ENCODE results near the gene B4GALT3.

B4GALT3 gene

DNA sequence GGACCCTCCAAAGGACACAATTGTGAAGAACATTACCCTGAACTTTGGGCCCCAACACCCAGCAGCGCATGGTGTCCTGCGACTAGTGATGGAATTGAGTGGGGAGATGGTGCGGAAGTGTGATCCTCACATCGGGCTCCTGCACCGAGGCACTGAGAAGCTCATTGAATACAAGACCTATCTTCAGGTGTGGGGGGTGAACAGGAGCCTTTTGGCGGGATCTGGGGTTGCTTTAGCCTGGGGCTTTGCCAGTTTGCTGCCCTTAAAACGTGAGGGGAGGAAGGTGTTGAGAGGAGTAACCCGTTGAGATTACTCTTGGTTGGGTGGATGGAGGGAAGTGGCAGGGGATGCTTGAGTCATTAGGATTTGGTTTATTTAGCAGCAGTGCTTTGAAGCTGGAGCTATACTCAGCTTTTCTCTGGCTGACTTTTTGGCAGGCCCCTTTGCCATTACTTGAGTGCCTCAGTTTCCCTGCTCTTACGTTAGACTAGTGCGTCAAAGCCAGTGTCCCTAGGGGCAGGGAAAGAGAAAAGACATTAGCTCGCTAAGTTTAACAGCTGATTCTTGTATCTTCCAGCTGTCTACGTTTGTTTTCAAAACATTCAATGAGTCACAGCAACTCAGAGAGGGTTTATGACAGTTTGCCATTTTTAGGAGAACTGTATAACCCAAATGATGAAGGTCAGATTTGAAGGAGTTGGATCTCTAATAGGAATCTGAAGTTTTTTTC lies 29.3 kb upstream of the B4GALT3 start:
- no peak for DNase-seq (ENCODE audit: low spot score)

DNA sequence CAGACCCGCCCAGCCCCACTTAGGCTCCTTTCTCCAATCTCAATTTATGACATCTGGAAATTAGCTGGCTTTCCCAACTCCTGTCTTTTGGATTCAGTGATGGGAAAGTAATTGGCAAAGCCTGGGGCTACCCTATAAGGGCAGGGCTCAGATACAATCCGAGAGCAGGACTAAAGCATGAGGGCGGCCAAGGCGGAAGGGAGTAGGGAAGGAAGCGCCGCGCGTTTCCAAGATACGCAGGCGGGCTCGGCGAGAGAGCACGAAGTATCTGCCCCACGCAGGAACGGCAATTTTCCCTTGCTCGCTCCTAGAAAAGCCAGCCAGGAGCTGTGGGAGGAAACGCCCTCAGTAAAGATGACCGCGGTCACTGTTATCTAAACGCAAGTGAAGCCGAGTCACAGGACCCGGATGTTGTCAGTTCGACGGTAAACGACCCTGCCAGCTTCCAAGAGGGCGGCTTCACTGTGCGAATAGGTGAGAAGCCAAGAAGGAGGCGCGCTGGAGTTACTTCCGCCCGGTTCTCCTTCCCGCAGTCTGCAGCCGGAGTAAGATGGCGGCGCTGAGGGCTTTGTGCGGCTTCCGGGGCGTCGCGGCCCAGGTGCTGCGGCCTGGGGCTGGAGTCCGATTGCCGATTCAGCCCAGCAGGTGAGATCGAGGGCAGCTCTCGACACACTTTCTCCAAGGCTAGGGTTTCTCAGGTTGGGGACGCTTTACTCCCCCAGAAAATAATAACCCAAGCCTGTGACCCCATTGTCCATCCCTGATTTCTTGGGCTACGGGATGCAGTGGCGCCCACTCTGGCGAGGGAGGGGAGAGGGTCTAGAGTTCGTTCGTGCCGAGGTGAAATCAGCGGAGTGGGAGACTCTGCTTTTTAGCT lies 24.8 kb upstream of the B4GALT3 start, which contains the start of gene NDUFS2:
Gene NDUFS2 (plus strand): TSS at position 532 of the 877 bp plus-strand sequence. CDS start 19 bp downstream, at position 551.
- DNase-seq (ENCODE audit: low spot score) = peak; percentile 99

DNA sequence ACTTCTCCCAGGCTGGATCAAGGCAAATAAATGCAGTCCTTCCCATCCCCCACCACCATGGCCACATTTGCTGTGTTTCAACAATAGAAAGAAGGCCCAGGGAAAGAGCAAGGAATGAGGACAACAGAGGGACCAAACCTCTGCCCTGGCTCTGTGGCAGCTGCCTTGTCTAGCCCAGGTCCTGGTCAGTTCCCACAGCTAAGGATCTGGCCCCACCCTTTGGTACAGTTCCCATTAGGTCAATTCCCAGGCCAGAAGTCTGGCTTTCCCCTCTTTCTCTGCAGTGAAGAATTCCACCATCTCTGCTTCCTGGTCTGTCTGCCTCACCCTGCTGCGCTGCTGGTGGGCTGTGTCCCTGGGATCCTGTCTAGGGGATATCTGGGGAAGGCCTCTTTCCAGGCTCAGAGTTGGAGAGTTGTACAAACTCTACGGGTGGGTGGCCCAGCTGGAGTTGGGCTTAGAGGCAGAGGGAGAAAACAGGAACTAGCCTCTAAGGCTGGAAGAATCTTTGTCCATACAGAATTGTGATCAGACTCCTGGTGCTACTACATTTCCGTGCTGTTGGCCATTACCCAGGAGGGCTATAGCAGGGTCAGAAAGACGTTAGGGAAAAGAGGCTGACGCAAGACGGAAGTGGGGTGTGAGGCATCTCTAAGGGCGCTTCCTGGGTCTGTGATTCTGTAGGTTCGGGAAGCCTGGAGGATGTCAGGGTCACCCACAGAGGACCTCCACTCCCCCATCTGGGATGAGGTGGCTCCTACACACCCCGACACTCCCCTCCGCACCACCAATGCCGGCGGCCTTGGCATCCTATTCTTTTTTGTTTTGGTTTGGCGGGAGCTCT lies 23.9 kb upstream of the B4GALT3 start:
- no peak for DNase-seq (ENCODE audit: low spot score)

DNA sequence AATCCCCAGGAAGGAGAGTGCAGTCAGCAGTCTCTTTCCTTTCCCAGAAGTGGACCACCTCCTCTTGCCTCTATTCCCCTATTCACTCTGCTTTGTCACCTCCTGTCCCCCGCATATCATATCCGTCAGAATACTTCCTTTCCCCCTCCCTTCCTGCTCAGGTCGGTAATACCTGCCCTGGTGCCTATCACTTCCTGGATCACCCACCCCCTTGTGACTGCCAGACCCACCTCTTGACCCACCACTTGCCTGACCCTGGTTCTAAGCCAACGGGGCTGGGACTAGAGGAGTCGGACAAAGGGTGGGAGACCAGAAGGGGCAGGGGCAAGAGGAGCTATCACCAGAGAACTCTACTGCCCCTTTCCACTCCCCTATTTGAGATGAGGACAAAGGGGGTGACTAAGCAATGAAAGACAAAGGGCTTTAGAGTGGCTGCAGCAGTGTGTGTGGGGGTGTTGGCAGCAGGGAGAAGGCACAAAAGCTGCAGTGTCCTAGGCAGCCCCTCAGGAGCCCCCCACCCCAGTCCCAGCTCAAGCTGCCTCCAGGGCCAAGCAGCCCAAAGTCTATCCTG lies 23.2 kb upstream of the B4GALT3 start:
- DNase-seq (ENCODE audit: low spot score) = no peak

DNA sequence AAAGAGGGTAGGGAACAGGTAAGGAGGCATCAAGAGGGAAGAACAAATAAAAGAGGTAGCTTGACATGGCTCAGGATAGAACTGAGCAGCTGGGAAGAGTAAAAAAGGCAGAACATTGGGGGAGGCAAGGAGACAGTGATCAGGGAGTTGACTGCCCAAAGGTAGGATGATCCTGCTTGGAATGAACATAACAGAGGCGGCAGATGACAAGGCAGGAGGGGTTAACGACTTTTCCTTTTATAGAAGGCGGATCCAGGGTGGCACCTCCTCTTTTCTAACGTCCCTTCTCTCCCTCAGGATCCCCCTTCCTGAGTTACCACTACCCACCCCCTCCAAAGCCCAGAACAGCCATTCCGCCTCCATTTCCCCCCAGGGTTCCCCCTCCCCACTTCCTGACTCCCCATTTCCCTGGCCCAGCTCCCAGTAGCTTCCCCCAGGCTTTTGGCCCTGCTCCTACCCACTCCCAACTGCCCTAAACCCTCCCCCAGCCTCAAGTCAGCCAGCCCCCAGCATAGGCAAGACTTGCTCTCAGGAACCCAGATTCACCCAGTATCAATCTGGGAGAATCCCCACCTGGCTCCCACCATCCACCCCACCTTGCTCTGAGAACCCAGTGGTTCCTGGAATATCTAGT lies 22.3 kb upstream of the B4GALT3 start:
- no peak for DNase-seq (ENCODE audit: low spot score)

DNA sequence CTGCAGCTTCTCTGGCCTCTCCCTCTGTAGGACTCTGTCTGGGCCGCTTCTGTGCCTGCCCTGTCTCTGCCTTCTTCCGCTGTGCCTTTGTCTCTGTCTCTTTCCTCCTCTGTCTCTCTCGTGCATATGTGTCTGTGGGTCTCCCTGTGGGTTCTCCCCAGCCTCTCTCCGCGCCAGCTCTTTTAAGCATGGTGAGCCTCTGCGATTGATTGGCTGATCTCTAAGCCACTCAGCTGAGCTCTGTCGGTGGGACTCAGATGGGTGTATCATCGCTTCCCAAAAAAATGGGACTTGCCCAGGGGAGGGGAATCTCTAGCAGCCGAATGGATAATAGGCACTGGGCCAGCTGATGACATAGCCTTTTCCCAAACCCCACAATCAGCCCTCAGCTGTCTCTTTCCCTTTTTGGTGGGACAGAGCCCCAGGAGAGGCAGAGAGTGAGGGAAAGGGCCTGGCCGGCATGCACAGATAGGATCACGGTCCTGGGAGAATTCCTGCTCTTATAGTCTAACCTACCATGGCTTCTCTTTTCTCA lies 21.7 kb upstream of the B4GALT3 start, which contains the start of gene ADAMTS4:
Gene ADAMTS4 (minus strand): TSS at position 158 of the 535 bp plus-strand sequence. CDS start 427 bp downstream, outside the sequence.
- no peak for DNase-seq (ENCODE audit: low spot score)

DNA sequence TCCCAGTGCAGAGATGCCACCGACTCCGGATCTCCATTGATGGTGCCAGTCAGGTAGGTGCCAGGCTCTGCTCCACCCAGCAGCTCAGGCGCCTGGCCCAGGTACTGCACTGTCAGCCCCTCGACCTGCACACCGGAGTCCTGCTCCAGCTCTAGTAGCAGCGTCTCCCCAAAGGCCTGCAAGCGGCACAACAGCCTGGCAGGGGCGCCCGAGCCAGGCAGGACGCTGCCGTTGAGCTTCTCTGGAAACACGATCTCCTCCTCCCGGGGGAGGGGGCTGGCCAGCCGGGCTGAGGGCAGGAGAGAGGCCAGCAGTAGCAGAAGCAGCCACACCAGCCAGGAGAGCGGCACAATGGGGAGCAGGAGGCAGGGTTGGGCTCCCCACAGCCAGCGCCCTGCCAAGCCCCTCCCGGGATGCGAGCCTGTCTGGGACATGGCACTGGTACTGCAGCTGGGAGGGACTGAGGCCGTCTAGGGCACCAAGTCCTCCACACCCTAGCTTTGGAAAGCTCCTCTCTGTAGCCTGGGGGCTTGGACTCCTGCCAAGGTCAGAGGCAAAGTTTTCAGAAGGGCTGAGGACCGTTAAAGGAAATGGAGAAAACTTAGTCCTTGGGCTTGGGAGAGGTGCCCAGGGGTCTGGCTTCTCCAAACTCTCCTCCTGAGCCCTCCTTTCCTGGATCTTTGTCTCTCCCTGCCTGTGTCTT lies 21.0 kb upstream of the B4GALT3 start:
- DNase-seq (ENCODE audit: low spot score) = no peak

DNA sequence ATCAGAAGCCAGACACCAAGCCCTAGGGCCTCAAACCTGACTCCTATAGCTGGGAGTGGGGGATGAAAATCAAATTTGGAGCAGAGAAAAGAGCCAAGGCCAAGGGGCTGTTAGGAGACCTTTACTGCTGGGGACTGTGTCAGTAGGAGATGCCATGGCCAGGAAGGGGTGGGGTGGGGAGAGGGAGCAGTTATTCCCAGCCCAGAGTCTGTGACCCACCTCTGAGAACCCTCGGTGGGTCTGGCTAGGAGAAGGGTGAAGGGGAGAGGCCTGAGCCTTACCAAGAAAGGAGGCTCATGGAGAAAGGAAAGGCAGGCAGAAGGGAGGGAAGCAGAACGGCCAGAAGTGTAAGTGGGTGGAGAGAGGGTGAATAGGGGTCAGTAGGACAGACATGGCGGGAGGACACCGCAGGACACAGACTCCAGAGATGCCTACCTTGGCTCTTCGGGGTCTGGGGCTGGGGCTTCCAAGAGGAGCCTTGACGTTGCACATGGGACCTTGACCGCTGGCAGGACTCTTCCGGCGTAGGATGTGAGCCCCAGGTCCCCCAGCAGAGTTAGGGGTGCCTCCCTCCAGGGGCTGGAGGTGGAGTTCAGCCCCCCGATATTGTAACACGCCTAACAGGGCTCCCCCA lies 20.4 kb upstream of the B4GALT3 start:
- DNase-seq (ENCODE audit: low spot score) = no peak

DNA sequence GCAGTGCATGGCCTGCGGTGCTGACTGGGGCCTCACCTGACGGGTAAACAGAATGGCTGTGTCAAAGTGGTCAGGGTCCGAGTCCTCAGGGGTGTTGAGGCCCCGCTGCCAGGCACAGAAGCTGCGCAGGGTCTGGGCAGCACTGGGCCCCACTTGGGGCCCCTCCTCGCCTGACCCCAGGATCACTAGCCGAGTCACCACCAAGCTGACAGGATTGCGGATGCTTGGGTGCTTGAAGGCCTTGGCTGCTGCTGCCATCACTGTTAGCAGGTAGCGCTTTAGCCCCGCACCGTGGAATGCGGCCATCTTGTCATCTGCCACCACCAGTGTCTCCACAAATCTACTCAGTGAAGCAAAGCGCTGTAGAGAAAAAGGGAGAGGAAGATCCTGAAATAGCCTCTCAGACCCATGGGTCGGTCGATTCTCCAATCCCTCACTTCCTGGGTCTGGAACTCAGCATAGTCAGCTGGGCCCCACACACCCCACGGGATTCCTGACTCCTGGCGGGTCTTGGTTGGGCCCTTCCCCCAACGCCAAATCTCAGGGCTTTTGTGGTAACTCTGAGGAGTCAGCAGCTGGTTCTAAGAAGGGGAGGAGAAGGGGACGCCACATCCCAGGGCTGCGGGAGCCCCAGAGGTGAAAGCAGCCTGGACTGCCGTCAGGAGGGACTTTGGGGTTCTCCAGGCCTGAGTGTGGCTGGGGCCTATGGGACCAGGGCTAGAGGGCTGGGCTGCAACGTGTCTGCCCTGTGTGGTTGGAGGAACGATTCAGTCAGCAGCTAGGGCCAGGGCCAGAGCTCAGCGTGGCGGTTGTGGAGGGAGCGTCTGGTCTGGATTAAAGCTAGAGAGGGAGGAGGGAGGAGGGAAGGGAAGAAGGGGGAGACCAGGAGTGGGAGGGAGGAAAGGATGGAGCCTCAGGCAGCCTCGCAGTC lies 19.5 kb upstream of the B4GALT3 start:
- DNase-seq (ENCODE audit: low spot score) = no peak

DNA sequence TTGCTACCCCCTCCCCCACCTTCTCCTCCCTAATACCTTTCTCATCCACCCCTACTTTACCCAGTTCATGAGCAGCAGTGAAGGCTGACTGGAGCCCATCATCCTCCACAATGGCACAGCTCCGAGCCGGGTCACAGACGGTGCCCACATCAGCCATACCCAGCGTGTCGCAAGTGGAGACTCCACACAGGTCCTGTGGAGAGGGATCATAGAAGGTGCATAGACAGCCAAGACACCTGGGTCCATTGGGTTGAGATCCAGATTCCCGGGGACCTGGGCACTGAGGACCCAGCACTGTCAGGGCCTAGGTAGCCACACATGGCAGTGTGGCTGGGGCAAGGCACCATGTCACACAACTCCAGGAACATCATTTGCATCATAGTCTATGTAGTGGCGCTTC lies 18.8 kb upstream of the B4GALT3 start:
- DNase-seq (ENCODE audit: low spot score) = no peak

DNA sequence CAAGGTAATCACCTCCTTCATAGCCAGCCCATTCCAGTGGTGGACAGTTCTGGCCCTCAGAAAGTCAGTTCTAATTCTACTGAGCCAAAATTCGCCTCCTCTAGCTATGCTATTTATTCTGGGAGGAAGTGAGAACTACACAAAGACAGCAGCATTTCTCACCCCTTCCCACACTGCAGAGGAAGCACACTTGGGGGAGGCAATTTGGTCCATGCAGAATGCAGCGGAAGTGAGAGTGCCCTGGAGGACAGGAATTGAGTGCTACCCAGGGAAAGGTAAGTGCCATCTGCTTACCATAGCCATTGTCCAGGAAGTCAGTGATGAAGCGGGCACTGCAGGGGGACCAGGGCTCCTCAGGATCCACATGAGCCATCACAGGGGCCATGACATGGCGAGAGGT lies 17.9 kb upstream of the B4GALT3 start:
- no peak for DNase-seq (ENCODE audit: low spot score)

DNA sequence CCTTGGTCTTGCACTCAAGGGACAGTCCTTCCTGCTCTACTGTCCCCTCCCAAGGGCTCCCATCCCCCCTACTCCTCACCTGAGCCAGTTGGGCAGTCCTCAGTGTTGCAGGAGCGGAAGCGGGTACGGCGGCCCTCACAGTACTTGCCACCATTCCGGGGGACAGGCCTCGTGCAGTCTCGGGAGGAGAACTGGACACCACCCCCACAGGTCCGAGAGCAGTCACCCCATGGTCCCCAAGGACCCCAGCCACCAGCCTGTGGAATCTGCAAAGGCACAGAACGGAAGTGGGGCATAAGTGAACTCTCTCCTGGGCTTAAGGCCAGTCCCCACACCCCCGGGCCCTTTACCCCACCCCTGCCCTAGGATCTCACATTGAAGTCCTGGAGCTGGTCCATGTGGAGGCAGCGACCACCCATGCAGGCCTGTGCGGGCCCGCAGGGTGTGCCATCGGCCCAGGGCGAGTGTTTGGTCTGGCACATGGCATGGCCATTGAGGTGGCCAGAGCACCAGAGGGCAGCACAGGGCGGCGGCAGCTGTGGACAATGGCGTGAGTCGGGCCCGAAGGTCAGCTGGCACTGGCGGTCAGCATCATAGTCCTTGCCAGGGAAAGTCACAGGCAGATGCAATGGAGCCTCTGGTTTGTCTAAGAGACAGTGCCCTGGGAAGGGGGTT lies 16.4 kb upstream of the B4GALT3 start:
- DNase-seq (ENCODE audit: low spot score) = no peak

DNA sequence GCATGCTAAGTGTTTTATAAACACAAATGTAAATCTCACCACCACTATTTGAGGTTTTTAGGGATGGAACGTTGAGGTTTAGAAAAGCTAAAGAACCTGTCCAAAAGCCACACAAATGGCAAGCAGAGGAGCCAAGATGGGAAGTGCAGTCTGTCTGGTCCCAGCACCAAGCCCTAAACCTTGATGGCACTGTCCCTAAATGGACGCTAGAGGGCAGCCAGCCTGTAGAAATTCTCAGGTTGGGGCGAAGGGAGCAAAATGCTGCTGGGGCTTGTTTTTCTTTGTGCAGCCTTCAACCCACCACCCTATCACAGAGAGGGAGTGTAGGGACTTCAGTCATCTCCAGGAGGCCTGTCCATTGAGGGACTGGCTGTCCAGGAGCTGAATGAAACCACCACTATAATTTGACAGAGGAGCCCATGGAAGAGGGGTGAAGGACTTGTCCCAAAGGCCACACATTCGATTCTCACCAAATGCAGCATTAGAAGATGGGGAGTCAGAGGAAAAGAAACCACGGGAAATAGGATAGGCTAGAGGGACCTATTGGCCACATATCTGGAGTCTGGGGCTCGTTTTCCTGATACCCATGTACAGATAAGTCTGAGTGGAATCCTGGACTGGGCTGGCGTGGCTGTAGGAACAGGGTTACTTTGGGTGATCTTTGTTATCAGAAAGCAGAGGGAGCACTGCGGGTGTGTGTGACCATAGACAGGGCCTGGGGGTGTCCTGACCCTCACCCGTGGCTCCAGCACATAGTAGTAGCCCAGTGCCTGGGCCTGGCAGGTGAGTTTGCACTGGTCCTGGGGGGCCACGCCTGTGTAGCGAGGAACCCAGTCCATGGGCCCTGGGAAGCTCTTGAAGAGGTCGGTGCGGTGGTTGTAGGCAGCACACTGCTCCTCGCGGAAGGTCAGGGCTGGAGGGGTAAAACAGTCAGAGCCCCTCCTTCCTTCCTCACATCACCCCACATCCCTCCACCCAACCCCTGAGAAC lies 15.5 kb upstream of the B4GALT3 start:
- DNase-seq (ENCODE audit: low spot score) = peak; percentile 62

DNA sequence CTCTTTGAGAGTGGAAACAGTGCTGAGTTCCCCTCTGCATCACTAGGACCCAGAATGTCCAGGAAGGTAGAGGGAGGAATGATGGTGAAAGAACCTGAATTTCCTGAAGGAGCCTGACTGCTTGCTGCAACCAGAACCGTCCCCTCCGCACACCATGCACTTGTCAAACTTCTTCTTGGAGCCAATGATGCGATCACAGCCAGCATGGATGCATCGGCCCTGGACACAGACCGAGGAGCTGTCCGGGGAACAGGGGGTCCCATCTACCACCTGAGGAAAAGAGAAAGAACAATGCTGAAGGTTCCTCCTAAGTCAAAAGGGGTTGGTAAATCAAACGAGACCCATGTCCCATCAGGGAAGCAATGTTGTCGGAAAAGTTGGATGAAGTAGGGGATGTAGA lies 14.7 kb upstream of the B4GALT3 start:
- DNase-seq (ENCODE audit: low spot score) = no peak

DNA sequence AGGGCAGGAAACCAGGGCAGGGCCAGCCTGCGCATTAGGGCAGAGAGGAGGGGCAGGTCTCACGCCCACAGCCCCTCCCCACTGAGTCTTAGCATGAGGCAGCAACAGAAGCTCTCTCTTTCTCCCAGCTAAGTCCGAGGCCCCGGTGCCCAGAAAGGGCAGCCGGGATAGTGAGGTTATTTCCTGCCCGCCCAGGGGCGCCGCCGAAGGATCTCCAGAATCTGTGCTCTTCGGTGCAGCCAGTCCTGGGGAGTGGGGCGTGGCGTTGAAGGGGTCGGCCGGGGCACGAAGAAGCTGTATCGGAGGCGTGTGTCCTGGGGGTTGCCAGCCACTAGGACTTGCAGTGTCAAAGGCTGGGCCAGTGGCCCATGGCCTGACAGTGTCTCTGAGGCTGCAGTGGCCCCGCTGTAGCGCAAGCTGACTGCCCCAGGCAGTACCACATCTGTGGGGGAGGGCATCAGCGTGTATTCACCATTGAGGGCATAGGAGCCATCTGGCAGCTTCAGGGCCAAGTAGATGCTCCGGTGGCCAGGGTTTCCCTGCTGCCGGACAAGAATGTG lies 13.7 kb upstream of the B4GALT3 start:
- no peak for DNase-seq (ENCODE audit: low spot score)

DNA sequence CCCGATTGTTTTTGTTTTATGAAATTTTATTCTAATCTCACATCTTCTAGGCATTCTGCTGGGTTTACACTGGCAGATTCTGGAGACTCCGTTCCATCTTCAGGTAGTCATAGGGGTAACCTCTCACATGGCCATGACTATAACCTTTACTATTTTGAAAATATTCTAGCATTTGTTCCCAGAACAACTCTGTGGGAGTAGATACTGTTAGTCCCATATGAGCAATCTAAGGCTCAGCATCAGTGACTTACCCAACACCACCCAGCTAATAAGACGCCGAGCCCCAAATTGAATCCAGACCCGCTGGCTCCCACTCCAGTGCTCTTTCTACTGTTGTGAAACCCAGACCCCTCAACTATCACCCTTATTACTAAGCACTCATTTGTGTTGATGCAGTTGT lies 11.7 kb upstream of the B4GALT3 start:
- DNase-seq (ENCODE audit: low spot score) = no peak

DNA sequence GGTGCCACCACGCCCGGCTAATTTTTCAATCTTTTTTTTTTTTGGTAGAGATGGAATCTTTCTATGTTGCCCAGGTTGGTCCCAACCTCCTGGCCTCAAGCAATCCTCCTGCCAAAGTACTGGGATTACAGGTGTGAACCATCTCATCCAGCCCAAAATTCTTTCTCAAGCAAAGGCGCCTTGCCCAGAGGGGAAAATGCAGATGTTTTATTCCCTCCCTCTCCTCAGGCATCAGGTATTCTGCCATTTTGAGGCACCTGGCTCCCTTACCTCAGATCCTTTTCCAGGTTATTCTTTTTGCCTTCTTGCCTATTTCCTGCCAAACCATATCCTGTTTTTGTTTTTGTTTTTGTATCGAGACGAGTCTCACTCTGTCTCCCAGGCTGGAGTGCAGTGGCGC lies 11.1 kb upstream of the B4GALT3 start:
- DNase-seq (ENCODE audit: low spot score) = no peak
